GM12878 (cell line): ENCODE data around the gene SOCS4. TPM values are rescaled to one million over a fixed set of nuclear protein-coding genes. Genes with fewer than 3 reads are reported as not detected.
A peak's percentile ranks its signal among the peaks of the same experiment; 100 is the strongest.

Source experiments
- BHLHE40 ChIP-seq, 2 experiments: fragments of 450-650 bp in 1 of 2; IDR thresholded peaks; 2 replicates each; pipeline ENCODE4 v1.6.1; 2011 to 2017; ENCODE audit warnings: low read depth in 2 of 2, borderline replicate concordance in 1 of 2, improper control_type of control experiment in 1 of 2, low read length in 1 of 2, mild to moderate bottlenecking in 1 of 2
- CHD2 ChIP-seq: IDR thresholded peaks from 2 replicates; pipeline ENCODE4 v1.6.1; 2011; ENCODE audit warnings: low read depth, low read length, improper control_type of control experiment, borderline replicate concordance
- FOXM1 ChIP-seq: IDR thresholded peaks from 2 replicates; pipeline ENCODE4 v1.6.1; 2012; ENCODE audit warnings: low read depth, mild to moderate bottlenecking, inconsistent platforms, low read length, moderate library complexity
- HDAC2 ChIP-seq: fragments of 200-600 bp; sonication (generic); IDR thresholded peaks from 2 replicates; pipeline ENCODE4 v1.6.1; 2017
- HDGF ChIP-seq: fragments of 450-650 bp; IDR thresholded peaks from 2 replicates; pipeline ENCODE4 v1.6.1; 2016; ENCODE audit warnings: antibody characterized with exemption
- NBN ChIP-seq: fragments of 450-650 bp; IDR thresholded peaks from 2 replicates; pipeline ENCODE4 v1.6.1; 2016
- NRF1 ChIP-seq: conservative IDR thresholded peaks from 2 replicates; pipeline ENCODE4 v1.6.1; 2011; ENCODE audit warnings: mild to moderate bottlenecking, low read depth, low read length, improper control_type of control experiment
- PML ChIP-seq: IDR thresholded peaks from 2 replicates; pipeline ENCODE4 v1.6.1; 2012; ENCODE audit warnings: low read length, inconsistent platforms
- RCOR1 ChIP-seq: conservative IDR thresholded peaks from 2 replicates; pipeline ENCODE4 v1.6.1; 2012; ENCODE audit warnings: low read depth, low read length, improper control_type of control experiment
- SIN3A ChIP-seq: IDR thresholded peaks from 2 replicates; pipeline ENCODE4 v1.6.1; 2012; ENCODE audit warnings: low read depth, low read length, improper control_type of control experiment
- STAT1 ChIP-seq: fragments of 450-650 bp; conservative IDR thresholded peaks from 2 replicates; pipeline ENCODE4 v1.6.1; 2014; ENCODE audit warnings: antibody characterized with exemption, mild to moderate bottlenecking
- TARDBP ChIP-seq: IDR thresholded peaks from 2 replicates; pipeline ENCODE4 v1.6.1; 2016; ENCODE audit warnings: borderline replicate concordance
- TCF3 ChIP-seq: IDR thresholded peaks from 2 replicates; pipeline ENCODE4 v1.6.1; 2012; ENCODE audit warnings: low read depth, mild to moderate bottlenecking, low read length, borderline replicate concordance; ENCODE audit not compliant: insufficient read depth
- polyA plus RNA-seq, 11 experiments: library from polyadenylated mRNA; depleted of rRNA in 4 of 11; unstranded in 6 of 11; stranded (reverse) in 5 of 11; fragments of >200 nt; fragmentation: Nextera tagmentation in 4 of 11; fragmentation: Illumina TruSeq in 1 of 11; extraction: Ambion mirVana in 4 of 11; extraction: Trizol in 1 of 11; gene quantifications; 1 replicate in 1 of 11; 2 replicates in 10 of 11; pipeline versions ENCODE4 v1.2.1 to v1.2.3, GENCODE V29; 2011 to 2016; ENCODE audit warnings: inconsistent platforms in 2 of 11, missing spikeins in 2 of 11, low read depth in 1 of 11
- total RNA-seq, 4 experiments: library from RNA; depleted of rRNA in 3 of 4; stranded (reverse); fragments of >200 nt in 3 of 4; fragmentation: Illumina TruSeq in 1 of 4; extraction: Trizol in 1 of 4; gene quantifications; 2 replicates each; pipeline versions ENCODE4 v1.2.1 to v1.2.3, GENCODE V29; 2013 to 2021
- TF ChIP-seq, protein P1 (sequence below): fragments of 450-650 bp; IDR thresholded peaks from 2 replicates; pipeline ENCODE4 v1.6.1; 2017; ENCODE audit warnings: mild to moderate bottlenecking, moderate library complexity
- TF ChIP-seq, protein P2 (sequence below), 3 experiments: IDR thresholded peaks in 2 of 3; conservative IDR thresholded peaks in 1 of 3; 2 replicates each; pipeline ENCODE4 v1.5.1; 2011; ENCODE audit warnings: low read depth in 3 of 3, low read length in 3 of 3, mild to moderate bottlenecking in 3 of 3, control low read depth in 2 of 3, moderate library complexity in 2 of 3, inconsistent platforms in 1 of 3, mixed read lengths in 1 of 3; ENCODE audit not compliant: control insufficient read depth in 2 of 3, insufficient read depth in 1 of 3; ENCODE audit errors: extremely low read depth in 1 of 3
- TF ChIP-seq, protein P3 (sequence below): fragments of 450-650 bp; IDR thresholded peaks from 2 replicates; pipeline ENCODE4 v1.6.1; 2018; ENCODE audit warnings: borderline replicate concordance, mild to moderate bottlenecking; ENCODE audit not compliant: partially characterized antibody
- TF ChIP-seq, protein P4 (sequence below): IDR thresholded peaks from 2 replicates; pipeline ENCODE4 v1.6.1; 2012; ENCODE audit warnings: low read depth, low read length, improper control_type of control experiment
- TF ChIP-seq, protein P5 (sequence below): IDR thresholded peaks from 2 replicates; pipeline ENCODE4 v1.6.1; 2011; ENCODE audit warnings: low read depth, low read length, improper control_type of control experiment, borderline replicate concordance

SOCS4 gene
- total and polyA plus RNA-seq, 10 of the 15 experiments (the other 5 are each of a cell fraction or from before 2014, with no cell fraction given) = 5.7 to 31.5 (median 20.8) TPM

DNA sequence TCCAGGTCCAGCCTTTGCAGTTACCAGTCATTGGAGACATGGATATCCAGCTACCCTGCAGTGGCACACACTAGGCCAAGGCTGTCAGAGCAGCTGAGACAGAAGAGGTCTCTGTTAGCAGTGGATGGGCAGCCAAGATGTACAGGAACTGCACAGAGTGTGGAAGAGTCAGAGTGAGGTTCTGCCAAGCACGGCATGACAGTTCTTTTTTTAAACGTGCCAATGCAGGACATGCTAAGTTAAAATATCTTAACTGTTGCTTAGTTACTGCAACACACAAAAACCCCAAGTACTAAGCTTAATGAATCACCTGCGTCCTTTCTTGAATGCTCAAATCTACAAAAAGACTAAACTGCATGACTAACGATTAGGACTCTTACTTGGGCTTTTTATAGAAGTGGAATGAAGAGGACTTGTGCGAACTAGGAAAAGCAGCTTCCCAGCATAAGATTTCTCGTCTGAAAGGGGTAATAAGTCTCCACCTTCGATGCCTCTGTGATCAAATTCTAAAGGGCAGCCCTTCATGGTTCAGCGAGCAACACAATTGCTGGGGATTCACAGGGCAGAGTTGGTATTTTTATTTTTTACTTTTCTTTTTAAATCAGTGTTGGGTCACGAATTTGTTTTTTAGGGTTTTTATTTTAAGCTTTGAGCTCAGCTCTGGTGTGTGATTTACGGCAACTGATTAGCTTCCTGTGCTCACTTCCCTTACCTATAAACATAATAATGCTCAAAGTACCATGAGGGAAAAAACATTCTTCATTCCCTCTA lies 45.0 kb downstream of the SOCS4 start (continued):
- TF ChIP-seq, protein P1, sequence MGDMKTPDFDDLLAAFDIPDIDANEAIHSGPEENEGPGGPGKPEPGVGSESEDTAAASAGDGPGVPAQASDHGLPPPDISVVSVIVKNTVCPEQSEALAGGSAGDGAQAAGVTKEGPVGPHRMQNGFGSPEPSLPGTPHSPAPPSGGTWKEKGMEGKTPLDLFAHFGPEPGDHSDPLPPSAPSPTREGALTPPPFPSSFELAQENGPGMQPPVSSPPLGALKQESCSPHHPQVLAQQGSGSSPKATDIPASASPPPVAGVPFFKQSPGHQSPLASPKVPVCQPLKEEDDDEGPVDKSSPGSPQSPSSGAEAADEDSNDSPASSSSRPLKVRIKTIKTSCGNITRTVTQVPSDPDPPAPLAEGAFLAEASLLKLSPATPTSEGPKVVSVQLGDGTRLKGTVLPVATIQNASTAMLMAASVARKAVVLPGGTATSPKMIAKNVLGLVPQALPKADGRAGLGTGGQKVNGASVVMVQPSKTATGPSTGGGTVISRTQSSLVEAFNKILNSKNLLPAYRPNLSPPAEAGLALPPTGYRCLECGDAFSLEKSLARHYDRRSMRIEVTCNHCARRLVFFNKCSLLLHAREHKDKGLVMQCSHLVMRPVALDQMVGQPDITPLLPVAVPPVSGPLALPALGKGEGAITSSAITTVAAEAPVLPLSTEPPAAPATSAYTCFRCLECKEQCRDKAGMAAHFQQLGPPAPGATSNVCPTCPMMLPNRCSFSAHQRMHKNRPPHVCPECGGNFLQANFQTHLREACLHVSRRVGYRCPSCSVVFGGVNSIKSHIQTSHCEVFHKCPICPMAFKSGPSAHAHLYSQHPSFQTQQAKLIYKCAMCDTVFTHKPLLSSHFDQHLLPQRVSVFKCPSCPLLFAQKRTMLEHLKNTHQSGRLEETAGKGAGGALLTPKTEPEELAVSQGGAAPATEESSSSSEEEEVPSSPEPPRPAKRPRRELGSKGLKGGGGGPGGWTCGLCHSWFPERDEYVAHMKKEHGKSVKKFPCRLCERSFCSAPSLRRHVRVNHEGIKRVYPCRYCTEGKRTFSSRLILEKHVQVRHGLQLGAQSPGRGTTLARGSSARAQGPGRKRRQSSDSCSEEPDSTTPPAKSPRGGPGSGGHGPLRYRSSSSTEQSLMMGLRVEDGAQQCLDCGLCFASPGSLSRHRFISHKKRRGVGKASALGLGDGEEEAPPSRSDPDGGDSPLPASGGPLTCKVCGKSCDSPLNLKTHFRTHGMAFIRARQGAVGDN = peak; percentile 88
- TF ChIP-seq SIN3A (no peak), TCF3 (no peak), NBN (peak; percentile 77; the same call in 1 of the 2 replicates), RCOR1 (no peak), NRF1 (no peak), FOXM1 (peak; percentile 41; the same call in 1 of the 2 replicates), HDAC2 (no peak), PML (peak; percentile 48; the same call in 1 of the 2 replicates), BHLHE40 (IDR thresholded peaks at IDR 0.05; ENCODE audit: borderline replicate concordance in 1 of 2, low read depth in 2 of 2, low read length in 1 of 2) (peak; percentile 80 to 85; a peak in 3 of 4 replicates), TARDBP (no peak), HDGF (peak; percentile 56; the same call in 1 of the 2 replicates), CHD2 (no peak), STAT1 (no peak)
- TF ChIP-seq, protein P2, sequence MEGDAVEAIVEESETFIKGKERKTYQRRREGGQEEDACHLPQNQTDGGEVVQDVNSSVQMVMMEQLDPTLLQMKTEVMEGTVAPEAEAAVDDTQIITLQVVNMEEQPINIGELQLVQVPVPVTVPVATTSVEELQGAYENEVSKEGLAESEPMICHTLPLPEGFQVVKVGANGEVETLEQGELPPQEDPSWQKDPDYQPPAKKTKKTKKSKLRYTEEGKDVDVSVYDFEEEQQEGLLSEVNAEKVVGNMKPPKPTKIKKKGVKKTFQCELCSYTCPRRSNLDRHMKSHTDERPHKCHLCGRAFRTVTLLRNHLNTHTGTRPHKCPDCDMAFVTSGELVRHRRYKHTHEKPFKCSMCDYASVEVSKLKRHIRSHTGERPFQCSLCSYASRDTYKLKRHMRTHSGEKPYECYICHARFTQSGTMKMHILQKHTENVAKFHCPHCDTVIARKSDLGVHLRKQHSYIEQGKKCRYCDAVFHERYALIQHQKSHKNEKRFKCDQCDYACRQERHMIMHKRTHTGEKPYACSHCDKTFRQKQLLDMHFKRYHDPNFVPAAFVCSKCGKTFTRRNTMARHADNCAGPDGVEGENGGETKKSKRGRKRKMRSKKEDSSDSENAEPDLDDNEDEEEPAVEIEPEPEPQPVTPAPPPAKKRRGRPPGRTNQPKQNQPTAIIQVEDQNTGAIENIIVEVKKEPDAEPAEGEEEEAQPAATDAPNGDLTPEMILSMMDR (IDR thresholded peaks at IDR 0.05 in 2 of 3, conservative IDR thresholded peaks at IDR 0.05 in 1 of 3; ENCODE audit: control insufficient read depth in 2 of 3, extremely low read depth in 1 of 3, insufficient read depth in 1 of 3, low read depth in 3 of 3, low read length in 3 of 3) = no peak
- TF ChIP-seq, protein P3, sequence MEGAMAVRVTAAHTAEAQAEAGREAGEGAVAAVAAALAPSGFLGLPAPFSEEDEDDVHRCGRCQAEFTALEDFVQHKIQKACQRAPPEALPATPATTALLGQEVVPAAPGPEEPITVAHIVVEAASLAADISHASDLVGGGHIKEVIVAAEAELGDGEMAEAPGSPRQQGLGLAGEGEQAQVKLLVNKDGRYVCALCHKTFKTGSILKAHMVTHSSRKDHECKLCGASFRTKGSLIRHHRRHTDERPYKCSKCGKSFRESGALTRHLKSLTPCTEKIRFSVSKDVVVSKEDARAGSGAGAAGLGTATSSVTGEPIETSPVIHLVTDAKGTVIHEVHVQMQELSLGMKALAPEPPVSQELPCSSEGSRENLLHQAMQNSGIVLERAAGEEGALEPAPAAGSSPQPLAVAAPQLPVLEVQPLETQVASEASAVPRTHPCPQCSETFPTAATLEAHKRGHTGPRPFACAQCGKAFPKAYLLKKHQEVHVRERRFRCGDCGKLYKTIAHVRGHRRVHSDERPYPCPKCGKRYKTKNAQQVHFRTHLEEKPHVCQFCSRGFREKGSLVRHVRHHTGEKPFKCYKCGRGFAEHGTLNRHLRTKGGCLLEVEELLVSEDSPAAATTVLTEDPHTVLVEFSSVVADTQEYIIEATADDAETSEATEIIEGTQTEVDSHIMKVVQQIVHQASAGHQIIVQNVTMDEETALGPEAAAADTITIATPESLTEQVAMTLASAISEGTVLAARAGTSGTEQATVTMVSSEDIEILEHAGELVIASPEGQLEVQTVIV = no peak
- TF ChIP-seq, protein P4, sequence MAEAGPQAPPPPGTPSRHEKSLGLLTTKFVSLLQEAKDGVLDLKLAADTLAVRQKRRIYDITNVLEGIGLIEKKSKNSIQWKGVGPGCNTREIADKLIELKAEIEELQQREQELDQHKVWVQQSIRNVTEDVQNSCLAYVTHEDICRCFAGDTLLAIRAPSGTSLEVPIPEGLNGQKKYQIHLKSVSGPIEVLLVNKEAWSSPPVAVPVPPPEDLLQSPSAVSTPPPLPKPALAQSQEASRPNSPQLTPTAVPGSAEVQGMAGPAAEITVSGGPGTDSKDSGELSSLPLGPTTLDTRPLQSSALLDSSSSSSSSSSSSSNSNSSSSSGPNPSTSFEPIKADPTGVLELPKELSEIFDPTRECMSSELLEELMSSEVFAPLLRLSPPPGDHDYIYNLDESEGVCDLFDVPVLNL = no peak
- TF ChIP-seq, protein P5, sequence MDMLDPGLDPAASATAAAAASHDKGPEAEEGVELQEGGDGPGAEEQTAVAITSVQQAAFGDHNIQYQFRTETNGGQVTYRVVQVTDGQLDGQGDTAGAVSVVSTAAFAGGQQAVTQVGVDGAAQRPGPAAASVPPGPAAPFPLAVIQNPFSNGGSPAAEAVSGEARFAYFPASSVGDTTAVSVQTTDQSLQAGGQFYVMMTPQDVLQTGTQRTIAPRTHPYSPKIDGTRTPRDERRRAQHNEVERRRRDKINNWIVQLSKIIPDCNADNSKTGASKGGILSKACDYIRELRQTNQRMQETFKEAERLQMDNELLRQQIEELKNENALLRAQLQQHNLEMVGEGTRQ = no peak
